ENCODE measurements around the gene TLNRD1.

The TLNRD1 gene

GRCh38 chr15:80976851-80977250, 23.9 kb upstream of the TLNRD1 start:
- no peak for DNase-seq (ENCODE audit: extremely low read depth in 1 of 2, low read depth in 1 of 2)

DNA sequence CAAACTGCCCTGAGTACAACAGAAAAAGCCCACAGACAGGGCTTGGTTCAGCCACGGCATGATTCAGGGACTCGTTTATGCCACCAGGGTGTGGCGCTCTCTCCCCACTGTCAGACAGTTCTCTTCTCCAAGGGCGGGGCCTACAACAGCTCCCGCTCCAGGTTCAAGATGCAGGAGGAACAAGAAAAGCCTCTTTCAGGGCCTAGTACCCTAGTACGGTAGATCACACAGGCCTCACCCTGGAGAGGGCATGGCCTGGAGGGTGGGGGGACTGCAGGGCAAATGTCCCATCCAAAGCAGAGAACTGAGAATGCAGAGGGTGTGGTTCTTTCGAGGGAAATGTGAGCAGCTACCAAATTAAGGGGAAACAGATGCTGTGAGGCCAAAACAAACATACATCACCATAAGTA, 23.1 kb upstream of the TLNRD1 start:
- peak in 1 of 2 donors; percentile 10 for DNase-seq (ENCODE audit: extremely low read depth in 1 of 2, low read depth in 1 of 2)

DNA sequence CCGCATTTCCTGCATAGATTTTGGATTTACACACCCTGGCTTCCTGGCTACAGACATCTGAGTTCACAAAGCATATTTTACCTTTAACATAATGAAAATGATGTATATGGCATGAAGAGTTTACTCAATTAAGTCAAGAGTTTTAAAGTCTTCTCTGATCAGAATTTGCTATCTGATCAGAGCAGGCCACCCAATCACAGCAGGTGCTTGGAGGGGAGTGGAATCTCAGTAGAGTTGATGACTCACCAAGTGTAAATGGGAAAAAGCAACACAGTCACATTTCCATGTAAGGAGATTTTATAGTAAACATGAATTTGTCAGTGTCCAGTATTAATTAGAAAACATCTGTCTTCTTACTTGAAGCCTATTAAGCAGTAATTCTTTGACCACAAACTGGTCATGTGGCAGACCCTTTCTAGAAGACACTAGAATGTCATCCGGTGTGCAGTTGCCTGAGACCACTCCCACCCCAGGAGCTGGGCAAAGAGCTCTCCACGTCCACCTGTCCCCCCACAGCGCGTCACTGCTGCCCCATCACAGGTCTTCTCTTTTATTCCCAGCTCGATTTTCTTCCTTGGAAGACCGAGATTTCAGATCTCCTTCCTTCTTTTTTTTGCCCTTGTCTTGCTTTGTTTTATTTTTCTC, 21.9 kb upstream of the TLNRD1 start:
- DNase-seq (ENCODE audit: extremely low read depth in 1 of 2, low read depth in 1 of 2) = no peak

DNA sequence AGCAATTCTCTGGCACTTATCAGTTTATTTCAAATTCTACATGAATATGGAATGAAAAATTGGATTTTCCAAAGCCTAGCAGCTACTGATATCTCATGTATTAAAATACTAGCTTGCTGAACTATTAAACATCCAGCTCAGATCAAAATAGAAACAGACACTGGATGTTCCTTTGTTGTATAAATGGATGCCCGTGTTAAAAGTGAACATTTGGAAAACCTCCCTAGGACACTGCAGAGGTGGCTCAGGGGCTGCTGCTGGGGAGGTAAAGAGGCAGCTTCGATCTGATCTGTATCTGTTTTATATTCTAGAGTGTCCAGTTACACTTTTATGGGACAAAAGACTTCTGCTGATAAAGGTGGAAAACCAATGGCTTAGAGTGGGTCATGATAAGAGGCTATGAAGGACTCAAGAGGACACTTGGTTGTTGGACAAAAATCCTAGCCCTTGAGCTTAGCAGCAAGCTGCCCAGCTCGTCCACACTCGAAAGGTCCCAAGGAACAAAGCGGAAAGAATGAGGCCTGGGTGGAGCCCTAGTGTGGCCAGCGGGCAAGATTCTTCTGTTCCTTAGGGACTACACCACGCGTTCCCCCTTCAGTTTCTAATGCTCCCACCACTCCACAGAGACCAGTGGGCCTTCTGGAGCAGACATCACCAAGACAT, 21.1 kb upstream of the TLNRD1 start:
- no peak for DNase-seq (ENCODE audit: extremely low read depth in 1 of 2, low read depth in 1 of 2)

DNA sequence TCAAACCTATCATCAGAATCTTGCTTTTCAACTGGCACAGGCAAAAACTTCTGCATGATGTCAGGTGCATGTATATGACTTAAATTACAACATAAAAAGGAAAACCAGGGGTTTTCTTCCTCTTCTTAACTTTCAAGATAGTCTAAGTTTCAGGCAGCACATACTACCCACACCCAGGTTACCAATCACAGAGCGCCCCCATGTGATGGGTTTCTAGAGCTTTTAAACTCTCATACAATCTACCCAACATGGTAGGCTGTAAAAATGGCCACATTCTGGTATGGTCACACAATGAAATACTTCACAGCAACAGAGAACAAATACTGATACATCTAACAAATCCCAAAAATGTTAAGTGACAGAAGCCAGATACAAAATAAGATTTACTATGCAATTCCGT, 18.5 kb upstream of the TLNRD1 start:
- DNase-seq (ENCODE audit: extremely low read depth in 1 of 2, low read depth in 1 of 2) = no peak

GRCh38 chr15:80982839-80983238, 17.9 kb upstream of the TLNRD1 start:
- no peak for DNase-seq (ENCODE audit: extremely low read depth in 1 of 2, low read depth in 1 of 2)

- no peak for DNase-seq (ENCODE audit: extremely low read depth in 1 of 2, low read depth in 1 of 2)
These were observed 15.9 kb upstream of the TLNRD1 start for GRCh38 chr15:80984856-80985255.

DNA sequence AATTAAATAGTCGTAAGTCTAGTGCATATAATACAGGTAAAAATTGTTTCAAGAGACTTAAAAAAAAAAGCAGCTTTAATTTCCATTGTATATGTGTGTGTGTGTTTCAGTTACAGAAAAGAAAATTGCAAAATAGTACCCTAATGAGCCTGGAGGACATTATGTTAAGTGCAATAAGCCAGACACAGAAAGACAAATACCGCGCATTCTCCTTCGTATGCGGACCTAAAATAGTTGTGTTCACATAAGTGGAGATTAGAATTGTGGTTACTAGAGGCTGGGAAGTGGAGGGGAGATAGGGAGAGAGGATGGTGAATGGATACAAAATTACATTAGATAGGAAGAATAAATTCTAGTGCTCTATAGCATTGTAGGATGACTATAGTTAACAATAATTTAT, 14.7 kb upstream of the TLNRD1 start:
- DNase-seq (ENCODE audit: extremely low read depth in 1 of 2, low read depth in 1 of 2) = no peak

GRCh38 chr15:80986487-80986886, 14.2 kb upstream of the TLNRD1 start:
- no peak for DNase-seq (ENCODE audit: extremely low read depth in 1 of 2, low read depth in 1 of 2)

DNA sequence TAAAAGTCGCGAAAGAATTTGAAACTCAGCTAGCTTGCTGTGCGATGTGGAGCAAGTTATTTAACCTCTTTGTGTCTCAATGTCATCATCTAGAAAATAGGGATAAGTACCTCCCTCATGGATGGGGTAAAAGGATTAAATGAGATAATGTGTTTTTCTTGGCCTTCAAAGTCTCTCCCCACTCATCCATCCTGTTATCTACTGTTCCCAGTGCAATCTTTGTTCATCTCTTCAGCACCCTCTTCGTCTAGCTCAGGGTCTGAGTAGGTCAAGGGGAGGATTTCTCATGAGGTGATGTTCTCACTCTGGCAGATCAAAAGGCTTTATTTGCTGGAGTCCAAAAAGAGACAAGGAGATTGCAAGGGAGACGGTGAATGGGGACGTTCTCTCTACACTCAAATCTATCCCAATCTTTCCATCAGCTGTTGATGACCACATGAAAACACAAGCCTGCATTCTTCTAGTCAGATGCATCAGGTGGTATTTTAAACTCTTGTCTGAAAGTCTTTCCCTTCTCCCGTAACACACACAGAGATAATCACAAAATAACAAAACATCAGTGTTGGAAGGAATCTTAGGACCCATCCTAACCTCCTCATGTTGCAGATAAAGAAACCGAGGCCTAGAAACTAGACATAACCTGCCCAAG, 12.5 kb upstream of the TLNRD1 start:
- no peak for DNase-seq (ENCODE audit: extremely low read depth in 1 of 2, low read depth in 1 of 2)

DNA sequence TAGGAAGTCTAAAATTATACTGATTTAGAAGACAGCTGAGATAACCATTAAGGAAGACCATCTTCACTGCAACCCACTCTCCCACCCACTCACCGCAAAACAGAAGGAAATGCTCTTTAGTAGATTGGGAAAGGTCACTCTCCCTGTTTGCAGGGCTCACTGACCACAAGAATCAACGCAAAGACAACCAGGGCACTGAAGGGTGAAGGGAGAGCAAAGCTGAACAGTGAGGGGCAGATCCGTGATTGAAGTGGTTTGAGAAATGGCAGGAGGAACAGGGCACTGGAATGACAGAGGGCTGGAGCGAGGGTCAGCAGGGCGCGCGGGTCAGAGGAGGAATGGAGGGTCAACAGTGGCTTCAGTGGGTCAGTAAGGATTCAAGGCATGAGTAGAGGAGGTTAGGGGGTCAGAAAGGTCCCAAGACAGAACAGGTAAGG, 11.6 kb upstream of the TLNRD1 start:
- DNase-seq (ENCODE audit: extremely low read depth in 1 of 2, low read depth in 1 of 2) = no peak

- DNase-seq (ENCODE audit: extremely low read depth in 1 of 2, low read depth in 1 of 2) = peak; percentile 90 to 98
These were observed 10.9 kb upstream of the TLNRD1 start, which contains the start of gene MESD for GRCh38 chr15:80989518-80990478. TSS of gene MESD (minus strand) at chr15:80989819. CDS start at chr15:80989791, 28 bp downstream.

DNA sequence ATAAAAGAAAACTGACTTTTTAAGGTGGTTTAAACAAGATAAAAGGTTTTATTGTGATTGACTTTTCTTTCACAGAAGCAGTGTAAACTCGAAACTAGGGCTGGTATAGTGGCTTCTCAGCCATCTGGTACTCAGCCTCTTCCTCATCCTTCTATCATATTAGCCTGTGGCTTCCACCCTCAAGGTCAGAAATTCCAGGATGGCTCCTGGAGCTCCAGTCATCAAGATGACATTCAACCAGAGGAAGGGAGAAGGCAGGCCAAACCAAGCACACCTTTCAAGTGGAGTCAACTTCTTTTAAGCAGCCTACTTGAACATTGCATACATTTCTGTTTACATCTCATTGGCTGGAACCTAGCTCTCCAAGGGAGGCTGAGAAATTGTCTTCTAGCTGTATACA, 9.8 kb upstream of the TLNRD1 start:
- no peak for DNase-seq (ENCODE audit: extremely low read depth in 1 of 2, low read depth in 1 of 2)

DNA sequence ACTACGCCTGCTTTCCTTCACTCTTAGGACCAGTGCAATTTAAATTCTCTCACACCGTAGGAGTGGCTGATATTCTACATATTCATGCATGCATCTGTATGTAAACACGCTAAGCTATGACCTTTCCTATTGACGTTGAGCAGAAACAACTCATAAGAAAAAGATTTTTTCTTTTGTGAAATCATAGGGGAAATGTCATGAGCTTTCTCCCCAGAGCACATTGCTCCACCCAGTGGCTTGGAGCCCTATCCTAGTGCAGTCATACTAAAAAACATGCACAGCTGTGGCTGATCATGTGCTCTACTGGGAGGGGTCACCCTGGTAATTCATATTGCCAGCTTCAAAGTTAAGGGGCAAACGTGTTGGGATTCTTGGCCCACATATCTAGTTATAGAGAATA, 9.3 kb upstream of the TLNRD1 start:
- DNase-seq (ENCODE audit: extremely low read depth in 1 of 2, low read depth in 1 of 2) = no peak

DNA sequence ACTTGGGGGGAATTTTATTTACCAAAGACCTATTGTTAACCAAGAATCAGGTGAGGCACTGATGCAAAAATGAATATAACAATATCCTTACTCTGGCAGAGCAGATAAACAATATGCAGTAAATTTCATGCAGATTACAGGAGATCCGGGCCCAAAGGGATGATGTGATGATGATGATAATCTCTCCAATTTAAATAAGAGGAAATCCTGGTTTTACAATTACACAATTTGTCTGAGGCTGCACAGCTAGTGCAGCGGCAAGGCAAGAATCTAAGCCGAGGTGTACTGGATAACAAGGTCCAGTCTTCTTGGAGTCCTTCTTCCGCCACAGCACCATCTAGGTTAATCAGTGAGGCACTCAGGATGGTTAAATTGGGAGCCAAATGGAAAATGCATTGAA, 8.7 kb upstream of the TLNRD1 start:
- DNase-seq (ENCODE audit: extremely low read depth in 1 of 2, low read depth in 1 of 2) = no peak

DNA sequence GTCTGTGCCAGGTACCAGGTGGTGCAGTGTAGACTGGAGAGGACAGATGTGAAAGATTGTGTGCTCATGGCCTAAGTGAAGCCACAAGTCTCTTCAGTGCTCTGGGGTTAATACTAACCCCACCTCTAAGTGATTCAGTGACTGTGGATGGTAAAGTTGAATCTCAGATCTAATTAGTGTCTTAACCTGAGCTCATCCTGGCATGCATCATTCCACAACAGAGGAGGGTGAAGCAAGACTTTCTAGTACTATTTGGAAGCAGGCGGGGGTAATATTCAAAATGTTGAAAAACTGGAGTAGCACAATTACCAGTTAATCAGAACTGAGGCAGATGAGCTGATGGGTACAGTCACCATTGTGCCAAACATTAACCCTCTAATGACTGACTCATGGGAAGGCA, 8.3 kb upstream of the TLNRD1 start:
- DNase-seq (ENCODE audit: extremely low read depth in 1 of 2, low read depth in 1 of 2) = no peak

DNA sequence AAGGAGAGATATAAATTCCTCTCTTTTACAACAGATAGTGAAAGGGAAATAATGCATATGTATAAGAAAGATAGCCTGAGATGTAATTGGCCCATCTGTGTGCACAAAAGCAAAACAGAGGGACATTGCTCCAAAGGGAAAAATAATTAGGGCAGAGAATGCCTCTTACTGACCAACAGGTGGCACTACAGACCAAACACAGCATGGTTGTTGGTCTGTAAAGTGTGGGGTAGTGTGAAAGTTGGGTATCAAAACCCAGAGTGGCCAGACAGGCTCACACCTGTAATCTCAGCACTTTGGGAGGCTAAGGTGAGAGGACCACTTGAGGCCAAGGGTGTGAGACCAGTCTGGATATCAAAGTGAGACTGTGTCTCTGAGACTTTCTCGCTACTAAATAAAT, 4.5 kb upstream of the TLNRD1 start:
- no peak for DNase-seq (ENCODE audit: extremely low read depth in 1 of 2, low read depth in 1 of 2)

- DNase-seq (ENCODE audit: extremely low read depth in 1 of 2, low read depth in 1 of 2) = no peak
These were observed 3.0 kb upstream of the TLNRD1 start for GRCh38 chr15:80997692-80998091.

DNA sequence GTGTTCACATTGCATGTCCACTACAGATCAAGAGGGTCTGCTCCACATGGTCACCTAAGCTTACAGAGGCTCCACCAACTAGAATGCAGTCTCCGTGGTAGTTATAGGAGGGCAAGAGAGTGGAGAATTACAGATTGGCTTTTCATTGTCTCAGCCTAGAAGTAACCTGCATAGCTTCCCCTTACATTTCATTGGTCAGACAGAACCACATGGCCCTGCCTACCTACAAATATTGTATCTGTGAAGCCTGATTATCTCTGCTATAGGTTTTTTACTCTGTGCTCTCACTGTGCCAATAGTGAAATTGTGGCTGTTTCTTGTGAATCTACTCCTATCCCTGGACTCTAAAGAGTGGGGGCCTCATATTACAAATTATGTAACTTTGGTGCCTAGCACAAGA, 2.5 kb upstream of the TLNRD1 start:
- DNase-seq (ENCODE audit: extremely low read depth in 1 of 2, low read depth in 1 of 2) = no peak

- peak in 1 of 2 donors; percentile 4 for DNase-seq (ENCODE audit: extremely low read depth in 1 of 2, low read depth in 1 of 2)
These were observed 1.1 kb upstream of the TLNRD1 start for GRCh38 chr15:80999623-81000036.

DNA sequence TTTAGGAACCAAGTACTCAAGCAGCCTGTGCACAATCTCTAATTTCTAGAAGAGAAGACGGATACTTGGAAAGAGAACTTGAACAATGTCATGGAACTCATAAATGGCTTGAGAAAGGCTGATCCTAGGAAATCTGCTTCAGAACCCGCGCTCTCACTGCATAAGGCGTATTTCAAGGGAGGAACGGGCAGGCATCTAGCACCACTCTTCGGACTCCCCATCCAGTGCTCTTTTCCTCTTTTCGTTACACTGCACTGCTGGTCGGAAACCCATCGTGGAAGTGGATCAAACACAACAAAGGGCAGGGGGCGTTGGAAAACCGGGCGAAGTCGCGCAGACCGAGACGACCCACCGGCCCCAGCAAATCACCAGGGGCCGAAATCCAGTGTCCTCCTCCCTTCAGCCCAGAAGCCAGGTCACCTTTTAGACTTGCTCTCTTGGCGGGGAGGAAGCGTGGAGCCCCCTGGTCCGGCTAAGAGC, 539 bp upstream of the TLNRD1 start:
- DNase-seq (ENCODE audit: extremely low read depth in 1 of 2, low read depth in 1 of 2) = no peak

All from activated CD8-positive, alpha-beta memory T cell treated with anti-CD3 and anti-CD28 coated beads for 1 hour (primary cell).